ENCODE results near the gene ADAD1. TPM values are rescaled to one million over a fixed set of nuclear protein-coding genes. Genes with fewer than 3 reads are reported as not detected.

ADAD1 gene
- total RNA-seq, 1 donor from 2014 or later, result not detected

- DNase-seq, result no peak
Measured at GRCh38 chr4:122456231-122457116, 77.7 kb downstream of the ADAD1 start, which contains the start of gene IL2. Gene IL2, minus strand, starts transcription at chr4:122456725. Its CDS starts 285 bp downstream, at chr4:122456440.

DNA sequence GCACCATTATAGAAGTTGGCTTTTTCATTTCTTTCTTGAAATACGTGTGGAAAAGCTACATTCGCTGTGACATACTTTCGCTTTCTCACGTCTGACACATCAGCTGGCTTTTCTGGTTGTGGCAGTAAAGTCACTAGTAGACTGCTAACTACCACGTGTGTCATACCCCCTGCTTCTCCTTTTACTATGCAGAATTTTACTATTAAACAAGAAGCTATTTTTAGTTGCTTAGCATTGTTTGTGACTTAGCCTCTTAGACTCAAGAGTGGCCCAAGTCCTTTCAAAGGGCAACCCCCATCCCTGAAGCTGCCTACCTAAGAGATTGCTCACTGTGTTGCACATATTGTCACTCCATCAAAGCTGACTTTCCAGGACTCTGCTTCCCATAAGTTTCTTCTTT lies 79.8 kb downstream of the ADAD1 start:
- DNase-seq, result no peak

DNA sequence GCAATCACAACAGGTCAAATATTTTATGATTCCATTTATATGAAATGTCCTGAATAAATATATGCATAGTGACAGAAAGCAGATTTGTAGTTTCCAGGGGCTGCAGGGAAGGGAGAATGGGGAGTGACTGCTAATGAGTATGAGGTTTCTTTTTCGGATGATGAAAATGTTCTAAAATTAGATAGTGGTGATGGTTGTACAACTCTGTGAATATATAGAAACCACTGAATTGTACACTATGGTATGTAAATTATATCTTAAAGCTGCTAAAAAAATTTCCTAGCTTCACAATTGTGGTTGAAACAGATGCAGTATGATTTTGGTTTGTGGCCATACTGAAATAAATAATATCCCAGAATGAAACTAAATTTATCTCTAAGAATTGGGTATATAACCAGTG lies 90.6 kb downstream of the ADAD1 start:
- no peak for DNase-seq

- no peak for DNase-seq
Measured at GRCh38 chr4:122475233-122475632, 96.4 kb downstream of the ADAD1 start.

DNA sequence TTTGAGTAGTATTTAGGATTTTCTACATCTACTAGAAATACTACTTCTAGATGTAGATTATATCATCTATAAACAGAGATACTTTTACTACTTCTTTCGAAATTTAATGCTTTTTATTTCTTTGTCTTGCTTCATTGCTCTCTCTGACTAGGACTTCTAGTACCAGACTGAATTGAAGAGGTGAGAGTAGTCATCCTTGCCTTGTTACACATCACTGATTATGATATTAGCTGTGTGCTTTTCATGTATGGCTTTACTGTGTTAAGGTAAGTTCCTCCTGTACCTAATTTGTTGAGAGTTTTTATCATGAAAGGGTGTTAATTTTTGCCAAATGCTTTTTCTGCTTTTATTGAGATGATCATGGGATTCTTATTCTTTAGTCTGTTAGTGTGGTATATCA lies 97.3 kb downstream of the ADAD1 start:
- DNase-seq, result no peak

DNA sequence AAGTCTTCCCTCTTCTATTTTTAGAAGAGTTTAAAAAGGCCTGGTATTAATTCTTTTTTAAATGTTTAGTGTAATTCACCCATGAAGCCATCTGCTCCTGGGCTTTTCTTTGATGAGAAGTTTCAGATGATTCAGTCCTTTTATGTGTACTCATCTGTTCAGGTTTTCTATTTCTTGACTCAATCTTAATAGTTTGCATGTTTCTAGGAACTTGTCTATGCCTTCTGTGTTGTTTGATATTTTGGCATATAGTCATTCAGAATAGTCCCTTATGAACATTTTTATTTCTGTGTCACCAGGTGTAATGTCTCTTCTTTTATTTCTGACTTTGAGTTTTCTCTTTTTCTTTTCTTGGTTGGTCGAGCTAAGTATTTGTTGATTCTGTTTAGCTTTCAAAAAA lies 97.9 kb downstream of the ADAD1 start:
- no peak for DNase-seq

Other genes starting within 250 kb of the ADAD1 start
- 137 TPM for gene BLTP1, start 226.7 kb upstream of the ADAD1 start, total RNA-seq
- gene IL2, start 77.7 kb downstream of the ADAD1 start, total RNA-seq, result not detected
- gene IL21, start 242.1 kb downstream of the ADAD1 start, total RNA-seq, result not detected